Measurements from ENCODE around the gene IFIT1. TPM values are rescaled to one million over a fixed set of nuclear protein-coding genes. Genes with fewer than 3 reads are reported as not detected.
A peak's percentile ranks its signal among the peaks of the same experiment; 100 is the strongest.

IFIT1 gene
- polyA plus RNA-seq, 1 donor (not counting 4 experiments of a cell fraction or from before 2014, with no cell fraction given): 140 TPM

DNA sequence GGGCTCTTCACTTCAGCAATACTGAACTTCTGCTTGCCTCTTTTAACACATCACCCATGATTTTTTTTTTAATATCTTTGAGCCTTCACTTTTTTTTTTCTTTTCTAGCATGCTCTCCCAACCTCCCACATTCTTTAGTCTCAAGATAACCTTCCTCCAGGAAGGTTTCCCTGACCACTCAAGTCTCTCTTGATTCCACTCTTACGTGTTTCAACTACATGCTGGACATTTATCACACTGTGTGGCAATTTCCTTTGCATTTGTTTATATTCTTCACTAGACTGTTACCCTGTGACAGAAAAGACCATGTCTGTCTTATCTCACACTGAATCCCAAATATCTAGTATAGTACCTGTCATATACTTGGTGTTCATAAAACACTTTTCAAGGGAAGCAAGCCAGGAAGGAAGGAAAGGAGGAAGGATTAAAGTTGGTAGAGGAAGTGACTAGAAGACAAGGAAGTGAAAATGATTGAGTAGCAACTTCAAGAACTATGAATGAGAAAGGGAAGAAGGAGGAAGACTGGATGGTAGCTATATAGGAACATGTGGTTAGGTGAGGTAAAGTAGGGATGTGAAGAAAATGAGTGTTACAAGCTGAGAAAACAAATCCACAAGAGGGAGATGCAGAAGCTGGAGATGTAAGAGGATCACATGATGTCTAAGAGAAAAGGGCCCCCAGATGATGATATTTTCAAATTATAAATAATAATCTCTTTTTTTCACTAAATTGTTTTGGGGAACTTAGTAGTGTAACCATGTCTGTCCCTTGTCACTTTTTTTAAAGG, 62.3 kb downstream of the IFIT1 start:
- Histone ChIP-seq H3K36me3 (ENCODE audit: control insufficient read depth in 2 of 2, extremely low read depth in 1 of 2, insufficient read depth in 2 of 2, low read length in 2 of 2) (no peaks in the 10 kb centered on the region), H4K20me1 (ENCODE audit: control insufficient read depth, extremely low read depth, insufficient read depth, low read length) (no peaks in the 10 kb centered on the region), H3K9me1 (ENCODE audit: control insufficient read depth, extremely low read depth, insufficient read depth, low read length) (no peaks in the 10 kb centered on the region), H3K79me2 (ENCODE audit: control insufficient read depth, insufficient read depth, low read length) (no peaks in the 10 kb centered on the region), H2AFZ (ENCODE audit: control insufficient read depth, low read length) (no peak overlapping the region), H3K9ac (ENCODE audit: control insufficient read depth, extremely low read depth, insufficient read depth, low read length) (no peak overlapping the region), H3K4me1 (ENCODE audit: control insufficient read depth, extremely low read depth, insufficient read depth, low read length) (peaks cover 27% of the 10 kb centered on the region), H3K27ac (ENCODE audit: control insufficient read depth, insufficient read depth, low read length) (no peak overlapping the region), H3K9me3 (ENCODE audit: control insufficient read depth, low read depth, low read length) (no peaks in the 10 kb centered on the region), H3K4me2 (ENCODE audit: control insufficient read depth, extremely low read depth, insufficient read depth, low read depth, low read length) (no peak overlapping the region), H3K4me3 (ENCODE audit: control insufficient read depth in 2 of 3, extremely low read depth in 1 of 3, insufficient read depth in 2 of 3, low read depth in 1 of 3, low read length in 3 of 3) (no peak overlapping the region), H3K27me3 (ENCODE audit: control insufficient read depth, extremely low read depth, insufficient read depth, low read length) (no peaks in the 10 kb centered on the region)
- dilution Hi-C loops (cut with MboI; ENCODE audit: extremely low pct_ligation_motif_present, low sequenced_read_pairs): no loop called here
- TF ChIP-seq, protein P1, sequence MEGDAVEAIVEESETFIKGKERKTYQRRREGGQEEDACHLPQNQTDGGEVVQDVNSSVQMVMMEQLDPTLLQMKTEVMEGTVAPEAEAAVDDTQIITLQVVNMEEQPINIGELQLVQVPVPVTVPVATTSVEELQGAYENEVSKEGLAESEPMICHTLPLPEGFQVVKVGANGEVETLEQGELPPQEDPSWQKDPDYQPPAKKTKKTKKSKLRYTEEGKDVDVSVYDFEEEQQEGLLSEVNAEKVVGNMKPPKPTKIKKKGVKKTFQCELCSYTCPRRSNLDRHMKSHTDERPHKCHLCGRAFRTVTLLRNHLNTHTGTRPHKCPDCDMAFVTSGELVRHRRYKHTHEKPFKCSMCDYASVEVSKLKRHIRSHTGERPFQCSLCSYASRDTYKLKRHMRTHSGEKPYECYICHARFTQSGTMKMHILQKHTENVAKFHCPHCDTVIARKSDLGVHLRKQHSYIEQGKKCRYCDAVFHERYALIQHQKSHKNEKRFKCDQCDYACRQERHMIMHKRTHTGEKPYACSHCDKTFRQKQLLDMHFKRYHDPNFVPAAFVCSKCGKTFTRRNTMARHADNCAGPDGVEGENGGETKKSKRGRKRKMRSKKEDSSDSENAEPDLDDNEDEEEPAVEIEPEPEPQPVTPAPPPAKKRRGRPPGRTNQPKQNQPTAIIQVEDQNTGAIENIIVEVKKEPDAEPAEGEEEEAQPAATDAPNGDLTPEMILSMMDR (optimal IDR thresholded peaks at IDR 0.05 in 1 of 3, IDR thresholded peaks at IDR 0.05 in 1 of 3, conservative IDR thresholded peaks at IDR 0.05 in 1 of 3; ENCODE audit: extremely low read depth in 1 of 3, insufficient read depth in 2 of 3, low read length in 3 of 3): no peak
- no peak for TF ChIP-seq EZH2 (IDR thresholded peaks at IDR 0.05; ENCODE audit: low read length)
- FAIRE-seq: peak; percentile 79
- no peak for DNase-seq (ENCODE audit: low read depth, low spot score)

Other genes starting within 250 kb of the IFIT1 start
- 0.05 to 0.37 TPM in 2 of 3 replicates, not detected in the other for gene CH25H, start 185.3 kb upstream of the IFIT1 start, polyA plus RNA-seq
- gene LIPA, start 140.8 kb upstream of the IFIT1 start, polyA plus RNA-seq: 105 to 157 TPM (median 156 TPM) in 3 replicates
- 3.4 to 4.3 TPM (median 3.9 TPM) in 3 replicates for gene IFIT2, start 90.6 kb upstream of the IFIT1 start, polyA plus RNA-seq
- gene IFIT3, start 64.6 kb upstream of the IFIT1 start, polyA plus RNA-seq: 30.2 to 83.1 TPM (median 42.6 TPM) in 3 replicates
- not detected in 3 replicates for gene IFIT1B, start 14.6 kb upstream of the IFIT1 start, polyA plus RNA-seq
- 10.7 to 15.8 TPM (median 14.8 TPM) in 3 replicates for gene IFIT5, start 21.9 kb downstream of the IFIT1 start, polyA plus RNA-seq
- 0.09 to 0.10 TPM (median 0.10 TPM) in 3 replicates for gene SLC16A12, start 143.0 kb downstream of the IFIT1 start, polyA plus RNA-seq